ENCODE data around the gene TMEM31. TPM values are rescaled to one million over a fixed set of nuclear protein-coding genes. Genes with fewer than 3 reads are reported as not detected.

The TMEM31 gene
- total RNA-seq, 1 donor: not detected

DNA sequence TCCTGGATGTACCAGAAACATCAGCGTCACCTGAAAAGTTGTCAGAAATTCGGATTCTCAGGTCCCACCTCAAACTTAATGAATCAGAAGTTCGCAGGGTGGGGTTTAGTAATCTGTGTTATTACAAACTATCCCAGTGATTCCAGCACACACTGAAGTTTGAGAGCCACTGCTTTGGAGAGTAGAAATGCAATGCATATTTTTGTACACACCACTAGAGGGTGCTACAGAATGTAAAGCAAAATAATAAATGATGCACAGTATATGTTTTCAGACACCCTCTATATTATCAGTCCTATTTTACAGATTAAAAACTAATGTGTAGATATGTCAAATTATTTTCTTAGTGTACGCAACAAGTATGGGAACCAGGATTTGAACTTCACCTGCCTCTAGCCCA, 21.8 kb upstream of the TMEM31 start:
- peak; percentile 33 for DNase-seq (ENCODE audit: low read depth)
- TF ChIP-seq CTCF (IDR thresholded peaks at IDR 0.05; ENCODE audit: insufficient read depth, low read depth, low read length): peak; percentile 57
- H3K4me3 ChIP-seq (ENCODE audit: low read depth, low read length): no peak overlapping the region

DNA sequence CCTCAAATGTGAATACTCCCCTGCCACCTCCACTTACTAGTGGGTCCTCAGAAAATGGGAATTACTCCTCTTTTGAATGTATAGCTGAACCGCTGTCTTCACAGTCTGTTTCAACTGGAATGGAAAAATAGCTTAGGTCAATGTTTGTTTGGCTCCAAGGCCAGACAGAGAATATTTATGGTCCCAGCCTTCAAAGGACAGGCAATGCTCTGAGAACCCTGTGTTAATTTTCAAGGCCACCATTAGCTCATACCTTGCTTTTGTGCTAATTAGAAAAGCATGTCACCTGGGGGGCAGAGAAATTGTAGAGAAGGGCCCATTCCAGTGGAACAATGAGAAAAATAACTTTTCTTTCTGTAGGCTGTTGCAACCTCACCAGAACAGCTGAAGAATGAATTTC, 19.6 kb upstream of the TMEM31 start:
- no peak overlapping the region for H3K4me3 ChIP-seq (ENCODE audit: low read depth, low read length)
- no peak for TF ChIP-seq CTCF (IDR thresholded peaks at IDR 0.05; ENCODE audit: insufficient read depth, low read depth, low read length)
- DNase-seq (ENCODE audit: low read depth): no peak

- no peak for DNase-seq (ENCODE audit: low read depth)
- no peak for TF ChIP-seq CTCF (IDR thresholded peaks at IDR 0.05; ENCODE audit: insufficient read depth, low read depth, low read length)
- no peak overlapping the region for H3K4me3 ChIP-seq (ENCODE audit: low read depth, low read length)
Measured at GRCh38 chrX:103697687-103698086, 13.0 kb upstream of the TMEM31 start.

GRCh38 chrX:103699243-103699642, 11.5 kb upstream of the TMEM31 start:
- no peak for DNase-seq (ENCODE audit: low read depth)
- no peak for TF ChIP-seq CTCF (IDR thresholded peaks at IDR 0.05; ENCODE audit: insufficient read depth, low read depth, low read length)
- H3K4me3 ChIP-seq (ENCODE audit: low read depth, low read length): no peak overlapping the region

DNA sequence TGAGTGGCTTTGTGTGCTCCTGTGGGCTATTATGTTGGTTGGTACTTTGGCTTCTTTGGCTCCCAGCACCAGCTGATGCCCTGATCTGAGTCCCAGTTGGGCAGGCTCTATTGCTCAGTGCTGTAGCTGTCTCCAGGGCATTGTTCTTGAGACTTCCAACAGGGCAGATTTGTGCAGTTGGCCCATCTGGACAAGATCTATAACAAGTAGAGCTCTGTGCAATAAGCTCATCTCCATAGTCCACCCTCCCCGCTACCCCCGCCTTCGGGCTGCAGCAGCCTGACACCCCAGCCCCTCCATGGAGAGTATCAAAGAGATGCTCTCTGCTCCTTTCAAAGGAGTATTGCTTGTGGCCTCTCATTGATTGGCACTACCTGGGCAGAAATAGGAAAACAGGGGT, 5.8 kb upstream of the TMEM31 start:
- no peak for TF ChIP-seq CTCF (IDR thresholded peaks at IDR 0.05; ENCODE audit: insufficient read depth, low read depth, low read length)
- H3K4me3 ChIP-seq (ENCODE audit: low read depth, low read length): no peak overlapping the region
- no peak for DNase-seq (ENCODE audit: low read depth)

DNA sequence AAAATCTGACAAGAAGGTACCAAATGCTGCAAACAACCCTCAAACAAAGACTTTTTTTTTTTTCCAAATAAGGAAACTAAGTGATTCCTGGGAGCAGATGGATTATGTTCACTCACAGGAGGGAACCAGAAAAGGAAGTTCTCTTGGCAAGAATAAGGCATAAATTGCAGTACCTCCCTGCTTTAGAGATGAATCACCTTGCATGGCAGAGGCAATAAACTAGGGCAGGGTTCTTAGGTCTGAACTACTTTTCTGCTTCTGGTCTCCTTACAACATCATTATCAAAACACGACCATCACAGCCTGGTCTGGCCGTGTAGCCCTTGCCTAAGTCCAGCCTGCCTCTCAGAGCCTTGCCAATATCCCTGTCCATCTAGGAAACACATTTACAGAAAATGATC, 6.3 kb downstream of the TMEM31 start:
- H3K4me3 ChIP-seq (ENCODE audit: low read depth, low read length): no peak overlapping the region
- DNase-seq (ENCODE audit: low read depth): peak; percentile 67
- no peak for TF ChIP-seq CTCF (IDR thresholded peaks at IDR 0.05; ENCODE audit: insufficient read depth, low read depth, low read length)

DNA sequence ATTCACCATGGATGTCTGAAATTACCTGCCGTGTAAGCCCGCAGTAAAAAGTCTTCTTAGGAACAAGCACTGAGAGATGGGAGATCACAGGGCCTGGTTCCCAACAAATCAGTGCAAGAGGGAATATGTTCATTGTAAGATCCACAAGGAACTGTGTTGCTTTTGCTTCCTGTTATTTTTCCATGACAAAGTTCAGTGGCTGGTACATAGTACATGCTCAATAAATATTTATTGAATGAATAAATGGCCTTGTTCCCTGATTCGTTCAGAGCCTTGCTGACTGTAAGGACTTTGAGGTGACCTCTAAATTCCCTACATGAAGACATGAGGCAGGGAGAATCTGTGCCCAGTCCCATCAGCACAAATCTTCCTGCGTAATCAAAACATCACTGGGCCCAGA, 7.4 kb downstream of the TMEM31 start:
- no peak overlapping the region for H3K4me3 ChIP-seq (ENCODE audit: low read depth, low read length)
- TF ChIP-seq CTCF (IDR thresholded peaks at IDR 0.05; ENCODE audit: insufficient read depth, low read depth, low read length): no peak
- DNase-seq (ENCODE audit: low read depth): no peak
